Keratinocyte (primary cell): ENCODE data around the gene ADGRB3. TPM values are rescaled to one million over a fixed set of nuclear protein-coding genes. Genes with fewer than 3 reads are reported as not detected.

Experiments used
- DNase-seq: peaks from one replicate; pipeline ENCODE4 v3.0.0-alpha.2; 2011; ENCODE audit warnings: low read depth, missing footprints, low spot score
- FAIRE-seq: peaks from 2 replicates; lab custom pipeline; 2011; peaks lifted over from hg19 to GRCh38; lab: Jason Lieb, UNC
- H2AFZ ChIP-seq: 2 replicates; pipeline ENCODE4 v1.6.0; 2012; ENCODE audit warnings: low read length, control low read depth, inconsistent platforms; ENCODE audit not compliant: control insufficient read depth
- H3K27ac ChIP-seq: 2 replicates; pipeline ENCODE4 v1.5.1; 2011; ENCODE audit warnings: low read length; ENCODE audit not compliant: control insufficient read depth, insufficient read depth
- H3K27me3 ChIP-seq: 3 replicates; pipeline ENCODE4 v1.6.0; 2011; ENCODE audit warnings: low read length; ENCODE audit not compliant: control insufficient read depth, insufficient read depth; ENCODE audit errors: extremely low read depth
- H3K36me3 ChIP-seq, 2 experiments: 2 replicates in 1 of 2; 3 replicates in 1 of 2; pipeline ENCODE4 v1.5.1; 2011; ENCODE audit warnings: low read length in 2 of 2, mild to moderate bottlenecking in 1 of 2; ENCODE audit not compliant: control insufficient read depth in 2 of 2, insufficient read depth in 2 of 2; ENCODE audit errors: extremely low read depth in 1 of 2
- H3K4me1 ChIP-seq: 3 replicates; pipeline ENCODE4 v1.5.1; 2011; ENCODE audit warnings: low read length; ENCODE audit not compliant: control insufficient read depth, insufficient read depth; ENCODE audit errors: extremely low read depth
- H3K4me2 ChIP-seq: 3 replicates; pipeline ENCODE4 v1.6.0; 2011; ENCODE audit warnings: low read depth, low read length; ENCODE audit not compliant: control insufficient read depth, insufficient read depth; ENCODE audit errors: extremely low read depth
- H3K4me3 ChIP-seq, 3 experiments: fragments of 200-600 bp in 1 of 3; sonication (generic) in 1 of 3; 2 replicates in 2 of 3; 3 replicates in 1 of 3; pipeline ENCODE4 v1.5.1; 2011 to 2016; ENCODE audit warnings: low read length in 3 of 3, mild to moderate bottlenecking in 3 of 3, control low read depth in 2 of 3, inconsistent platforms in 1 of 3, low read depth in 1 of 3, mixed read lengths in 1 of 3, mixed run types in 1 of 3, moderate library complexity in 1 of 3; ENCODE audit not compliant: control insufficient read depth in 2 of 3, insufficient read depth in 2 of 3; ENCODE audit errors: extremely low read depth in 1 of 3
- H3K79me2 ChIP-seq: 2 replicates; pipeline ENCODE4 v1.6.0; 2012; ENCODE audit warnings: low read length; ENCODE audit not compliant: control insufficient read depth, insufficient read depth
- H3K9ac ChIP-seq: 3 replicates; pipeline ENCODE4 v1.6.0; 2011; ENCODE audit warnings: low read length; ENCODE audit not compliant: control insufficient read depth, insufficient read depth; ENCODE audit errors: extremely low read depth
- H3K9me1 ChIP-seq: 3 replicates; pipeline ENCODE4 v1.6.0; 2011; ENCODE audit warnings: low read length; ENCODE audit not compliant: control insufficient read depth, insufficient read depth; ENCODE audit errors: extremely low read depth
- H3K9me3 ChIP-seq: 2 replicates; pipeline ENCODE4 v1.5.1; 2012; ENCODE audit warnings: low read depth, low read length; ENCODE audit not compliant: control insufficient read depth
- H4K20me1 ChIP-seq: 3 replicates; pipeline ENCODE4 v1.6.0; 2011; ENCODE audit warnings: low read length; ENCODE audit not compliant: control insufficient read depth, insufficient read depth; ENCODE audit errors: extremely low read depth
- EZH2 ChIP-seq: IDR thresholded peaks from one replicate; pipeline ENCODE4 v1.6.1; 2012; ENCODE audit warnings: inconsistent platforms, mild to moderate bottlenecking, low read length, moderate library complexity
- dilution Hi-C: fragments of 300-500 bp; cut with MboI; formaldehyde crosslinking; loops from one replicate; pipeline ENCODE4 v1.7.0; 2020; ENCODE audit warnings: low sequenced_read_pairs; ENCODE audit not compliant: extremely low pct_ligation_motif_present
- polyA plus RNA-seq, 5 experiments: library from polyadenylated mRNA; depleted of rRNA in 3 of 5; stranded (reverse) in 3 of 5; stranded (forward) in 1 of 5; unstranded in 1 of 5; fragments of >200 nt; gene quantifications; 1 replicate in 1 of 5; 2 replicates in 3 of 5; 3 replicates in 1 of 5; pipeline versions ENCODE4 v1.2.1 to v1.2.3, GENCODE V29; 2011 to 2012; ENCODE audit warnings: missing spikeins in 2 of 5, low read depth in 1 of 5, low replicate concordance in 1 of 5
- TF ChIP-seq, protein P1 (sequence below), 3 experiments: IDR thresholded peaks in 1 of 3; conservative IDR thresholded peaks in 1 of 3; optimal IDR thresholded peaks in 1 of 3; 2 replicates in 2 of 3; 3 replicates in 1 of 3; pipeline versions ENCODE3 to v1.5.1; 2011; ENCODE audit warnings: low read length in 3 of 3, mild to moderate bottlenecking in 3 of 3, moderate library complexity in 2 of 3, control low read depth in 1 of 3, inconsistent platforms in 1 of 3; ENCODE audit not compliant: insufficient read depth in 2 of 3; ENCODE audit errors: extremely low read depth in 1 of 3

The ADGRB3 gene
- polyA plus RNA-seq, 1 donor (not counting 4 experiments of a cell fraction or from before 2014, with no cell fraction given), result not detected

DNA sequence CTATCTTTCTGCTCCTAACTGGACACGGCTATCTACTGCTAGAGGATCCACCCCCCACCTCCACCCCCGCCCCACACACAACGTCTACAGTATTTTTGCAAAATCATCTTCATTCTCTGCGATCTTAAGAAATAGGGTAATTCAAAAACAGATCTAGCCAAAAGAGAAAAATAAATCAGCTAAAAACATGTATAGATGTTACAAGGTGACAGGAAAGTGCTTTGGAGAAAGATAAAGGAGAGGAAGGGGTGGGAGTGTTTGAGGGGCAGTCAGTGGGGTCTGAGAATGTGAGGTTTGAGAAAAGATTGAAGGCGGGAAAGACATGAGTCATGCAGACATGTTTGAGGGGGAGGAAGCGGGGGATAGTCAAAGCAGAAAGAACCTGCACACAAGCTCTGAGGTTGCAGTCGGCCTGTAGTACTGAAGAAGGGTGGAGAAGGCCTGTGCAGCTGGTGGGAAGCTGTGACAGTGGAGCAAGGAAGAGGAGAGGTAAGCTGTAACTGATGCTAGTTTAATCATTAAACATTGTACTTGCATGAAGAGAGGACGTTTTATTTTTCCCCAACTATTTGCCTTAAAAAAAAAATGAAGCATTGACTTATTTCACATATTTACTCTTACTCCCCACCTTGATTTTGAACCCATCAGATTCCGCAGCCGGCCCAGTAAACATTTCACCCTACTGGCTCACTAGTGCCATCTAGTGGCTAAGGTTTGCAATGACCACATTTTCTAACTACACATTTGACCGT is 332.6 kb downstream of the ADGRB3 start:
- no peak overlapping the region for H3K4me2 ChIP-seq

DNA sequence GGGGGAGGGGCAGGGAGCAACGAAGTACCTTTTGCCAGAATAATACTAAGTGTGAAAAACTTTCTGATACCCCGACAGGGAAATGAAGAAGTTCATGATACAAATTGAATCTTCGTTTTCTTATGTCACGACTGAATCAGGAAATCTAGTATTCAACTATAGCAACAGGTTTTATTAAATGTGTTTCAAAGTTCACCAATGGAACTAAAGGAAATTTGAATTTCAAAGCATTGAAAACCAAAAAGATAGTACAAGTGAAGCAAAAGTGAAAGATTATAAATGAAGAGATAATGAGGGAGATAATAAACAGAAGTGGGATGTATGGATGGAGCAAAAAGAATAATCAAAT is 333.2 kb downstream of the ADGRB3 start:
- no peak overlapping the region for H3K4me3 ChIP-seq
- no peaks in the 10 kb centered on the region for H3K27me3 ChIP-seq
- no peak overlapping the region for H3K4me2 ChIP-seq
- H3K9me1 ChIP-seq, result no peaks in the 10 kb centered on the region
- no peaks in the 10 kb centered on the region for H3K9me3 ChIP-seq
- dilution Hi-C loops, result no loop called here
- no peak overlapping the region for H3K9ac ChIP-seq
- H3K36me3 ChIP-seq, result no peaks in the 10 kb centered on the region
- DNase-seq (no peak), FAIRE-seq (no peak)
- H3K79me2 ChIP-seq, result no peaks in the 10 kb centered on the region
- H2AFZ ChIP-seq, result no peak overlapping the region
- no peaks in the 10 kb centered on the region for H3K4me1 ChIP-seq
- TF ChIP-seq, protein P1, sequence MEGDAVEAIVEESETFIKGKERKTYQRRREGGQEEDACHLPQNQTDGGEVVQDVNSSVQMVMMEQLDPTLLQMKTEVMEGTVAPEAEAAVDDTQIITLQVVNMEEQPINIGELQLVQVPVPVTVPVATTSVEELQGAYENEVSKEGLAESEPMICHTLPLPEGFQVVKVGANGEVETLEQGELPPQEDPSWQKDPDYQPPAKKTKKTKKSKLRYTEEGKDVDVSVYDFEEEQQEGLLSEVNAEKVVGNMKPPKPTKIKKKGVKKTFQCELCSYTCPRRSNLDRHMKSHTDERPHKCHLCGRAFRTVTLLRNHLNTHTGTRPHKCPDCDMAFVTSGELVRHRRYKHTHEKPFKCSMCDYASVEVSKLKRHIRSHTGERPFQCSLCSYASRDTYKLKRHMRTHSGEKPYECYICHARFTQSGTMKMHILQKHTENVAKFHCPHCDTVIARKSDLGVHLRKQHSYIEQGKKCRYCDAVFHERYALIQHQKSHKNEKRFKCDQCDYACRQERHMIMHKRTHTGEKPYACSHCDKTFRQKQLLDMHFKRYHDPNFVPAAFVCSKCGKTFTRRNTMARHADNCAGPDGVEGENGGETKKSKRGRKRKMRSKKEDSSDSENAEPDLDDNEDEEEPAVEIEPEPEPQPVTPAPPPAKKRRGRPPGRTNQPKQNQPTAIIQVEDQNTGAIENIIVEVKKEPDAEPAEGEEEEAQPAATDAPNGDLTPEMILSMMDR (optimal IDR thresholded peaks at IDR 0.05 in 1 of 3, IDR thresholded peaks at IDR 0.05 in 1 of 3, conservative IDR thresholded peaks at IDR 0.05 in 1 of 3; ENCODE audit: extremely low read depth in 1 of 3, insufficient read depth in 2 of 3, low read length in 3 of 3), result no peak
- TF ChIP-seq EZH2, result no peak
- no peak overlapping the region for H3K27ac ChIP-seq
- H4K20me1 ChIP-seq, result no peaks in the 10 kb centered on the region

More for the DNA sequence above, 332.6 kb downstream of the ADGRB3 start:
- H3K4me3 ChIP-seq, result no peak overlapping the region
- no peaks in the 10 kb centered on the region for H3K36me3 ChIP-seq
- H3K27me3 ChIP-seq, result no peaks in the 10 kb centered on the region
- FAIRE-seq, result peak; percentile 36
- TF ChIP-seq, protein P1 (optimal IDR thresholded peaks at IDR 0.05 in 1 of 3, IDR thresholded peaks at IDR 0.05 in 1 of 3, conservative IDR thresholded peaks at IDR 0.05 in 1 of 3; ENCODE audit: extremely low read depth in 1 of 3, insufficient read depth in 2 of 3, low read length in 3 of 3), result peak; percentile 76 to 85 (median 80)
- no peak for TF ChIP-seq EZH2
- H3K9me1 ChIP-seq, result no peaks in the 10 kb centered on the region
- no peaks in the 10 kb centered on the region for H3K4me1 ChIP-seq
- no peak overlapping the region for H2AFZ ChIP-seq
- dilution Hi-C loops, result no loop called here
- no peak overlapping the region for H3K27ac ChIP-seq
- no peak overlapping the region for H3K9ac ChIP-seq
- no peaks in the 10 kb centered on the region for H3K9me3 ChIP-seq
- H4K20me1 ChIP-seq, result no peaks in the 10 kb centered on the region
- no peak for DNase-seq
- no peaks in the 10 kb centered on the region for H3K79me2 ChIP-seq
